Nephron progenitor cell (in vitro differentiated cells): ENCODE data around the gene DRD4.
A peak's percentile ranks its signal among the peaks of the same experiment; 100 is the strongest.

Experiments
- DNase-seq: peaks from one replicate; pipeline ENCODE4 v3.0.0; 2021
- H3K27ac Mint-ChIP-seq: 2 replicates; pipeline ENCODE4 v1.8.0; 2021; ENCODE audit warnings: mild to moderate bottlenecking, moderate library complexity, mixed read lengths
- H3K27me3 Mint-ChIP-seq: 2 replicates; pipeline ENCODE4 v1.8.0; 2021; ENCODE audit warnings: mild to moderate bottlenecking, low read depth, mixed read lengths; ENCODE audit not compliant: poor library complexity
- H3K36me3 Mint-ChIP-seq: 2 replicates; pipeline ENCODE4 v1.8.0; 2021; ENCODE audit warnings: low read depth, mixed read lengths
- H3K4me1 Mint-ChIP-seq: 2 replicates; pipeline ENCODE4 v1.8.0; 2021; ENCODE audit warnings: mixed read lengths
- H3K4me3 Mint-ChIP-seq: 2 replicates; pipeline ENCODE4 v1.8.0; 2021; ENCODE audit warnings: mild to moderate bottlenecking, moderate library complexity, mixed read lengths
- H3K9me3 Mint-ChIP-seq: 2 replicates; pipeline ENCODE4 v1.8.0; 2021; ENCODE audit warnings: mild to moderate bottlenecking, moderate library complexity, mixed read lengths
- CTCF ChIP-seq: fragments of 200-600 bp; sonication (generic); IDR thresholded peaks from 2 replicates; pipeline ENCODE4 v1.5.0; 2021; ENCODE audit warnings: antibody characterized with exemption

DRD4 gene

GRCh38 chr11:601573-602245 is 35.4 kb upstream of the DRD4 start:
- H3K36me3 Mint-ChIP-seq: peaks cover 41% of the 10 kb centered on the region
- no peak overlapping the region for H3K4me3 Mint-ChIP-seq
- no peak for DNase-seq
- no peaks in the 10 kb centered on the region for H3K9me3 Mint-ChIP-seq
- no peak for TF ChIP-seq CTCF
- peak overlapping the region; percentile 59 for H3K27ac Mint-ChIP-seq
- no peaks in the 10 kb centered on the region for H3K27me3 Mint-ChIP-seq
- H3K4me1 Mint-ChIP-seq: no peaks in the 10 kb centered on the region

GRCh38 chr11:603154-603553 is 33.9 kb upstream of the DRD4 start:
- Mint-ChIP-seq H3K27me3 (no peaks in the 10 kb centered on the region), H3K36me3 (peaks cover 37% of the 10 kb centered on the region), H3K27ac (no peak overlapping the region), H3K9me3 (no peaks in the 10 kb centered on the region), H3K4me3 (no peak overlapping the region), H3K4me1 (no peaks in the 10 kb centered on the region)
- no peak for TF ChIP-seq CTCF
- DNase-seq: no peak

GRCh38 chr11:605286-606129 is 31.6 kb upstream of the DRD4 start:
- no peaks in the 10 kb centered on the region for H3K9me3 Mint-ChIP-seq
- no peaks in the 10 kb centered on the region for H3K4me1 Mint-ChIP-seq
- TF ChIP-seq CTCF: no peak
- no peak for DNase-seq
- H3K4me3 Mint-ChIP-seq: no peak overlapping the region
- H3K27me3 Mint-ChIP-seq: no peaks in the 10 kb centered on the region
- H3K36me3 Mint-ChIP-seq: peaks cover 35% of the 10 kb centered on the region
- no peak overlapping the region for H3K27ac Mint-ChIP-seq

- no peak for DNase-seq
- Mint-ChIP-seq H3K9me3 (no peaks in the 10 kb centered on the region), H3K4me3 (no peak overlapping the region), H3K4me1 (no peaks in the 10 kb centered on the region), H3K27me3 (no peaks in the 10 kb centered on the region), H3K36me3 (peaks cover 39% of the 10 kb centered on the region), H3K27ac (no peak overlapping the region)
- TF ChIP-seq CTCF: no peak
Observed at GRCh38 chr11:606245-606644, 30.8 kb upstream of the DRD4 start.

GRCh38 chr11:607020-607780 is 29.9 kb upstream of the DRD4 start:
- H3K4me3 Mint-ChIP-seq: no peak overlapping the region
- no peaks in the 10 kb centered on the region for H3K9me3 Mint-ChIP-seq
- peaks cover 4% of the 10 kb centered on the region for H3K4me1 Mint-ChIP-seq
- peaks cover 34% of the 10 kb centered on the region for H3K36me3 Mint-ChIP-seq
- TF ChIP-seq CTCF: no peak
- peak overlapping the region; percentile 83 for H3K27ac Mint-ChIP-seq
- H3K27me3 Mint-ChIP-seq: no peaks in the 10 kb centered on the region
- no peak for DNase-seq
